Mucosa of stomach (tissue), 1 donor: ENCODE measurements around the gene RRN3.
"Not testable (repeated sequence)": the region's sequence is repeated elsewhere in the genome, so short reads cannot be mapped to it uniquely, and the experiment has no call there.

ENCODE experiments used
- H3K27me3 ChIP-seq: one replicate; pipeline ENCODE4 v1.7.0; 2013; ENCODE audit warnings: mild to moderate bottlenecking, low read length; ENCODE audit not compliant: control insufficient read depth, insufficient read depth
- H3K36me3 ChIP-seq: one replicate; pipeline ENCODE4 v1.7.0; 2013; ENCODE audit warnings: low read length; ENCODE audit not compliant: control insufficient read depth, insufficient read depth
- H3K4me1 ChIP-seq: one replicate; pipeline ENCODE4 v1.7.0; 2013; ENCODE audit warnings: mild to moderate bottlenecking, low read length; ENCODE audit not compliant: control insufficient read depth, insufficient read depth
- H3K4me3 ChIP-seq: one replicate; pipeline ENCODE4 v1.7.0; 2013; ENCODE audit warnings: low read length
- H3K9ac ChIP-seq: one replicate; pipeline ENCODE4 v1.7.0; 2013; ENCODE audit warnings: mild to moderate bottlenecking, low read length, moderate library complexity
- H3K9me3 ChIP-seq: one replicate; pipeline ENCODE4 v1.7.0; 2013; ENCODE audit warnings: mild to moderate bottlenecking, low read length, moderate library complexity; ENCODE audit not compliant: control insufficient read depth
- donor health status: Pancreatic carcinoma.

Gene RRN3

GRCh38 chr16:15054357-15055140 is 39.5 kb downstream of the RRN3 start:
- Histone ChIP-seq H3K4me3 (peak overlapping the region; percentile 81), H3K9me3 (no peaks in the 10 kb centered on the region), H3K36me3 (peaks cover 4% of the 10 kb centered on the region), H3K27me3 (no peaks in the 10 kb centered on the region), H3K9ac (peak overlapping the region; percentile 73), H3K4me1 (peaks cover 28% of the 10 kb centered on the region)

GRCh38 chr16:15053904-15054303 is 40.2 kb downstream of the RRN3 start:
- peaks cover 2% of the 10 kb centered on the region for H3K36me3 ChIP-seq
- H3K4me3 ChIP-seq: no peak overlapping the region
- peaks cover 28% of the 10 kb centered on the region for H3K4me1 ChIP-seq
- no peaks in the 10 kb centered on the region for H3K9me3 ChIP-seq
- no peak overlapping the region for H3K9ac ChIP-seq
- H3K27me3 ChIP-seq: no peaks in the 10 kb centered on the region

GRCh38 chr16:15052747-15053476 is 41.2 kb downstream of the RRN3 start:
- Histone ChIP-seq H3K36me3 (no peaks in the 10 kb centered on the region), H3K27me3 (no peaks in the 10 kb centered on the region), H3K9me3 (no peaks in the 10 kb centered on the region)

GRCh38 chr16:15051387-15051951 is 42.6 kb downstream of the RRN3 start:
- Histone ChIP-seq H3K9ac (no peak overlapping the region), H3K27me3 (no peaks in the 10 kb centered on the region), H3K4me1 (peaks cover 11% of the 10 kb centered on the region), H3K9me3 (no peaks in the 10 kb centered on the region), H3K4me3 (no peak overlapping the region), H3K36me3 (no peaks in the 10 kb centered on the region)

More at GRCh38 chr16:15052747-15053476, 41.2 kb downstream of the RRN3 start:
- Histone ChIP-seq H3K9ac (no peak overlapping the region), H3K4me1 (peaks cover 21% of the 10 kb centered on the region), H3K4me3 (no peak overlapping the region)

GRCh38 chr16:15050440-15050839 is 43.6 kb downstream of the RRN3 start:
- not testable (repeated sequence) for H3K4me1 ChIP-seq, H3K36me3 ChIP-seq, H3K9me3 ChIP-seq, H3K9ac ChIP-seq, H3K4me3 ChIP-seq, H3K27me3 ChIP-seq

GRCh38 chr16:15049581-15050180 is 44.4 kb downstream of the RRN3 start:
- no peaks in the 10 kb centered on the region for H3K36me3 ChIP-seq
- no peaks in the 10 kb centered on the region for H3K9me3 ChIP-seq
- H3K4me1 ChIP-seq: peaks cover 3% of the 10 kb centered on the region
- no peak overlapping the region for H3K9ac ChIP-seq
- H3K4me3 ChIP-seq: no peak overlapping the region
- H3K27me3 ChIP-seq: no peaks in the 10 kb centered on the region

- no peaks in the 10 kb centered on the region for H3K9me3 ChIP-seq
- H3K4me3 ChIP-seq: no peak overlapping the region
- no peak overlapping the region for H3K9ac ChIP-seq
- no peaks in the 10 kb centered on the region for H3K36me3 ChIP-seq
- peaks cover 3% of the 10 kb centered on the region for H3K4me1 ChIP-seq
- H3K27me3 ChIP-seq: no peaks in the 10 kb centered on the region
These were observed 47.2 kb downstream of the RRN3 start for GRCh38 chr16:15046692-15047376.

- not testable (repeated sequence) for H3K36me3 ChIP-seq, H3K27me3 ChIP-seq, H3K9ac ChIP-seq
These were observed 48.8 kb downstream of the RRN3 start for GRCh38 chr16:15045270-15045669.

GRCh38 chr16:15044286-15044685 is 49.8 kb downstream of the RRN3 start:
- Histone ChIP-seq H3K4me3 (no peak overlapping the region), H3K27me3 (no peaks in the 10 kb centered on the region), H3K4me1 (peaks cover 11% of the 10 kb centered on the region), H3K9ac (no peak overlapping the region), H3K9me3 (no peaks in the 10 kb centered on the region), H3K36me3 (no peaks in the 10 kb centered on the region)

More at GRCh38 chr16:15045270-15045669, 48.8 kb downstream of the RRN3 start:
- H3K9me3 ChIP-seq, H3K4me3 ChIP-seq: not testable (repeated sequence)
- peaks cover 11% of the 10 kb centered on the region for H3K4me1 ChIP-seq

GRCh38 chr16:15043344-15043743 is 50.7 kb downstream of the RRN3 start:
- H3K9me3 ChIP-seq: no peaks in the 10 kb centered on the region
- H3K27me3 ChIP-seq: no peaks in the 10 kb centered on the region
- H3K4me3 ChIP-seq: no peak overlapping the region
- H3K36me3 ChIP-seq: peaks cover 4% of the 10 kb centered on the region
- H3K9ac ChIP-seq: no peak overlapping the region
- H3K4me1 ChIP-seq: peaks cover 11% of the 10 kb centered on the region

- H3K36me3 ChIP-seq: peaks cover 4% of the 10 kb centered on the region
- no peak overlapping the region for H3K9ac ChIP-seq
- H3K4me1 ChIP-seq: peaks cover 11% of the 10 kb centered on the region
These were observed 52.6 kb downstream of the RRN3 start for GRCh38 chr16:15041271-15042004.

More at GRCh38 chr16:15041271-15042004, 52.6 kb downstream of the RRN3 start:
- Histone ChIP-seq H3K27me3 (no peaks in the 10 kb centered on the region), H3K4me3 (no peak overlapping the region), H3K9me3 (no peaks in the 10 kb centered on the region)
